Caco-2 (cell line): ENCODE measurements around the gene ACYP2. TPM values are rescaled to one million over a fixed set of nuclear protein-coding genes. Genes with fewer than 3 reads are reported as not detected.

Source experiments
- BruUV-seq: library from RNA; stranded (reverse); fragments of 400-500 nt; replicated peaks from 2 replicates; lab custom pipeline; 2021; lab: Mats Ljungman, UMichigan
- CTCF ChIA-PET: fragments of 300-600 bp; sonication (Branson Sonifier 250); formaldehyde crosslinking; loops from one replicate; lab custom pipeline; 2022; ENCODE audit warnings: antibody characterized with exemption; lab: Charles Lee
- POLR2A ChIA-PET: fragments of 300-600 bp; sonication (Branson Sonifier 250); formaldehyde crosslinking; loops from one replicate; lab custom pipeline; 2022; ENCODE audit warnings: antibody characterized with exemption; lab: Charles Lee
- DNase-seq, 2 experiments: peaks; one replicate each; pipeline versions ENCODE4 v3.0.0 to v3.0.0-alpha.2; 2020 to 2022
- H3K27me3 ChIP-seq: replicated peaks from 2 replicates; pipeline ENCODE4 v1.6.0; 2011; ENCODE audit warnings: low read length; ENCODE audit not compliant: control insufficient read depth, insufficient read depth
- H3K36me3 ChIP-seq: 2 replicates; pipeline ENCODE4 v1.5.1; 2011; ENCODE audit warnings: low read length; ENCODE audit not compliant: control insufficient read depth, insufficient read depth
- H3K4me1 ChIP-seq: fragments of 250-450 bp; sonication (Bioruptor Pico); 2 replicates; pipeline ENCODE4 v1.5.1; 2020; ENCODE audit warnings: mild to moderate bottlenecking
- H3K4me3 ChIP-seq: 2 replicates; pipeline ENCODE4 v1.5.1; 2011; ENCODE audit warnings: low read depth, mild to moderate bottlenecking, control low read depth, low read length
- H3K9me3 ChIP-seq: fragments of 250-450 bp; sonication (Bioruptor Pico); 2 replicates; pipeline ENCODE4 v1.5.1; 2020; ENCODE audit warnings: mild to moderate bottlenecking, moderate library complexity
- H3K27ac Mint-ChIP-seq: one replicate; pipeline ENCODE4 v1.8.0; 2022; ENCODE audit warnings: mixed read lengths; ENCODE audit not compliant: unreplicated experiment
- H3K27me3 Mint-ChIP-seq: one replicate; pipeline ENCODE4 v1.8.0; 2022; ENCODE audit warnings: mixed read lengths; ENCODE audit not compliant: insufficient read depth, unreplicated experiment
- H3K36me3 Mint-ChIP-seq: one replicate; pipeline ENCODE4 v1.8.0; 2022; ENCODE audit warnings: mild to moderate bottlenecking, mixed read lengths; ENCODE audit not compliant: insufficient read depth, unreplicated experiment
- H3K4me1 Mint-ChIP-seq: one replicate; pipeline ENCODE4 v1.8.0; 2022; ENCODE audit warnings: low read depth, mixed read lengths; ENCODE audit not compliant: unreplicated experiment
- H3K4me3 Mint-ChIP-seq: one replicate; pipeline ENCODE4 v1.8.0; 2022; ENCODE audit warnings: mild to moderate bottlenecking, moderate library complexity, mixed read lengths; ENCODE audit not compliant: unreplicated experiment
- H3K9me3 Mint-ChIP-seq: one replicate; pipeline ENCODE4 v1.8.0; 2022; ENCODE audit warnings: mixed read lengths; ENCODE audit not compliant: unreplicated experiment
- intact Hi-C: fragments of 100-400 bp; cut with micrococcal nuclease; formaldehyde crosslinking; loops from one replicate; pipeline ENCODE4 v1.10.0; 2022; ENCODE audit not compliant: unreplicated experiment
- total RNA-seq: library from RNA; stranded (reverse); gene quantifications from 2 replicates; pipeline ENCODE4 v1.2.3, GENCODE V29; 2022
- TF ChIP-seq, protein P1 (sequence below), 2 experiments: fragments of 200-600 bp in 1 of 2; IDR thresholded peaks; 1 replicate in 1 of 2; 2 replicates in 1 of 2; pipeline versions ENCODE4 v1.5.1 to v1.8.0; 2011 to 2022; ENCODE audit warnings: antibody characterized with exemption in 1 of 2, control low read depth in 1 of 2, inconsistent platforms in 1 of 2, low read depth in 1 of 2, low read length in 1 of 2, mild to moderate bottlenecking in 1 of 2, moderate library complexity in 1 of 2; ENCODE audit not compliant: insufficient read depth in 1 of 2, severe bottlenecking in 1 of 2, unreplicated experiment in 1 of 2

Gene ACYP2
- total RNA-seq, 1 experiment from 2014 or later = 4.1 TPM

DNA sequence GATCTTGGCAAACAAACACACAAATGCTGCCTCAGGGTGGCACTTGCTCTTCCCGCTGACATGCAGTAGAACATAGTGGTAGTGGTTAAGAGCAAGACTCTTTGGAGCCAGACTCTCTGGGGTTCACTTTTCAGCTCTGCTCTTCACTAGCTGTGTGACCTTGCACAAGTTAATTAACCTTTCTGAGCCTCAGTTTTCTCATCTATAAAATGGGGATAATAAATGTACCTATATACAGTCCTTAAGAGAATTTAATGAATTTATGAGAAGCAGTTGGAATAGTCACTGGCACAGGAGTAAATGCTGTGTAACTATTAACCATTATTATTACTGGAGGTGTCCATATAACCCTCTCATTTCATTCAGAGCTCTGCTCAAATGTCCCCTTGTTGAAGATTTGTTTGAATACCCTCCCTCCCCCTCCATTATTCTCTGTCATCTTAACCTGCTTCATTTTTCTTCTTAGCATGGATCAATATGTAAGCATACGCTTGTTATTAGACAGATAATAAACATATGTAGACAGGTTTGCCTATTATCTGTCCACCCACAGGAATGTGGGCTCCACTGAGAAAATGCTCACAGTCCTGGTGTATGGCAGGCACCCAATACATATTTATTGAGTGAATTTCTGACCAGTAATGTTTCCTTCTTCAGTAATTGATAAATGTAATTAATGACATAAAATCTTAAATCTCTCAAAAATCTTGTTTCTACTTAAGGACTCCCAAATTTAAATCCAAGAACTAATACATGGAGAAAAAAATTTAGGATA lies 76.1 kb downstream of the ACYP2 start:
- intact Hi-C loops = no loop called here
- BruUV-seq = no TSS peak
- CTCF ChIA-PET = no interaction called here

DNA sequence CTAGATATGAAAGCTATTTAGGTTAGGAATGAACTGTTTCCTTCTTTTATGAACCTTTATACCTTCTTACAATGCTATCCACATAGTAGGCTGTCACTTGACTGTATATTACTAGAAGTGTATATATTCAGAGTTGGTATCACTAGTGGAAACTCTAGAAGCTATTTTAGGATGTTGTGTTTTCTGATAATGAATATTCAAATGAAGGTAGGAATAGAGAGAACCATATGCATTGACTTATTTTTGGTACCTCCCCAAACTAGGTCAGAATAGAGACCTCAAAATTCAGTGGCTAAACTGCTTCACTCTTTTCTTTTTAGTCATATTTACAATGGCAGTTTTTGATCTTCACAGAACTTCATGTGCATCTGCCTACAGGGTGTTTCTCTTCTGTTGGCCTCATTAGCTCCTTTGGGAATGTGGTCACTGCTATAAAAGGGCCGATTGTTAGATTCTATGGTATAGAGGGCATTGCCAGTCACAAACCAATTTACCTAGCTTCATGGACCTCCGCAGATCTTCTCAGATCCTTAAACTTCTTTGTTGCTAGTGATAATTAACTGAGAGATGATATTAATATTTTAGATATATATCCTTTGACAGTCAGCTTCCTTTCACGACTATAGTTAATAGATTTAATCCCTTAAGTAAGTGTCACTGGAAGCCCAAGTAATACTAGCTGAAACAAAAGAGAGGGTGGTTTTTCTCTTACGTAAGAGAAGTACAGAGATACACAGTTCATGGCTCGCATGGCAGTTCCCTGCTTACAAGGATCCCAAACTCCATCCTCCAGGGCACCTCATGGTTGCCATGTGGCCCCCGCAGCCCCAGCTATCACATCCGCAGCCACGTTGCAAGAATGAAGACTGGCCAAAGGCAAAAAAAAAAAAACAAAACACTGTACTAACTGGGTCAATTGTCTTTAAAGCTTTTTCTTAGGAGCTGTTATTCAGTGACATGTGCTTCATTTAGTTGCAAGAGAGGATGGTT lies 79.6 kb downstream of the ACYP2 start:
- H3K27me3 ChIP-seq = no peaks in the 10 kb centered on the region
- H3K4me3 ChIP-seq = no peak overlapping the region
- no peak for DNase-seq
- Mint-ChIP-seq H3K9me3 (no peaks in the 10 kb centered on the region), H3K27ac (no peak overlapping the region), H3K36me3 (no peaks in the 10 kb centered on the region), H3K4me3 (no peak overlapping the region), H3K4me1 (no peaks in the 10 kb centered on the region), H3K27me3 (peaks cover 3% of the 10 kb centered on the region)
- H3K9me3 ChIP-seq = no peaks in the 10 kb centered on the region
- CTCF ChIA-PET = no interaction called here
- H3K36me3 ChIP-seq = no peaks in the 10 kb centered on the region
- TF ChIP-seq, protein P1, sequence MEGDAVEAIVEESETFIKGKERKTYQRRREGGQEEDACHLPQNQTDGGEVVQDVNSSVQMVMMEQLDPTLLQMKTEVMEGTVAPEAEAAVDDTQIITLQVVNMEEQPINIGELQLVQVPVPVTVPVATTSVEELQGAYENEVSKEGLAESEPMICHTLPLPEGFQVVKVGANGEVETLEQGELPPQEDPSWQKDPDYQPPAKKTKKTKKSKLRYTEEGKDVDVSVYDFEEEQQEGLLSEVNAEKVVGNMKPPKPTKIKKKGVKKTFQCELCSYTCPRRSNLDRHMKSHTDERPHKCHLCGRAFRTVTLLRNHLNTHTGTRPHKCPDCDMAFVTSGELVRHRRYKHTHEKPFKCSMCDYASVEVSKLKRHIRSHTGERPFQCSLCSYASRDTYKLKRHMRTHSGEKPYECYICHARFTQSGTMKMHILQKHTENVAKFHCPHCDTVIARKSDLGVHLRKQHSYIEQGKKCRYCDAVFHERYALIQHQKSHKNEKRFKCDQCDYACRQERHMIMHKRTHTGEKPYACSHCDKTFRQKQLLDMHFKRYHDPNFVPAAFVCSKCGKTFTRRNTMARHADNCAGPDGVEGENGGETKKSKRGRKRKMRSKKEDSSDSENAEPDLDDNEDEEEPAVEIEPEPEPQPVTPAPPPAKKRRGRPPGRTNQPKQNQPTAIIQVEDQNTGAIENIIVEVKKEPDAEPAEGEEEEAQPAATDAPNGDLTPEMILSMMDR (IDR thresholded peaks at IDR 0.05; ENCODE audit: insufficient read depth in 1 of 2, low read depth in 1 of 2, low read length in 1 of 2, severe bottlenecking in 1 of 2, unreplicated experiment in 1 of 2) = no peak
- intact Hi-C loops = no loop called here
- H3K4me1 ChIP-seq = no peaks in the 10 kb centered on the region
- POLR2A ChIA-PET = no interaction called here
- no TSS peak for BruUV-seq

More for the DNA sequence above, 76.1 kb downstream of the ACYP2 start:
- Mint-ChIP-seq H3K27ac (no peak overlapping the region), H3K9me3 (no peaks in the 10 kb centered on the region), H3K27me3 (peaks cover 3% of the 10 kb centered on the region), H3K4me1 (no peaks in the 10 kb centered on the region), H3K36me3 (no peaks in the 10 kb centered on the region), H3K4me3 (no peak overlapping the region)
- DNase-seq = no peak
- POLR2A ChIA-PET = no interaction called here
- Histone ChIP-seq H3K36me3 (no peaks in the 10 kb centered on the region), H3K27me3 (no peaks in the 10 kb centered on the region), H3K4me1 (no peaks in the 10 kb centered on the region), H3K9me3 (no peaks in the 10 kb centered on the region), H3K4me3 (no peak overlapping the region)
- TF ChIP-seq, protein P1 (IDR thresholded peaks at IDR 0.05; ENCODE audit: insufficient read depth in 1 of 2, low read depth in 1 of 2, low read length in 1 of 2, severe bottlenecking in 1 of 2, unreplicated experiment in 1 of 2) = no peak

DNA sequence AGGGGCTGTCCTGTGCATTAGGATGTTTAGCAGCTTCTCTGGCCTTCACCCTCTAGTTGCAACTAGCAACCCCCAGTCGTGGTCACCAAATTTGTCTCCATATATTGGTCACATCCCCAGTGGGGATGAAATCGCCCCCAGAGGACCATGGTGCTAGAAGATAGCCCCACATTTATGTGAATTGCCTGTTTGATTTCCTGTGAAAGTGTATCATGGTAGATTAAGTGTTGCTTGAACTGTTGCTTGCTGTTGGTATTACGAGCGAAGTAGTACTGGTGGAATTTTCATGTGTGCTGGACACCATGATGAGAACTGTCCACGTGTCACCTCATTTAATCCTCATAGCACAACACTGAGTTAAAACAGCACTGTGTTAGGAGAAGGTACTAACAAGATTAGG lies 81.2 kb downstream of the ACYP2 start:
- no peak overlapping the region for H3K4me3 ChIP-seq
- BruUV-seq = no TSS peak
- POLR2A ChIA-PET = no interaction called here
- no peaks in the 10 kb centered on the region for H3K4me1 Mint-ChIP-seq
- DNase-seq = no peak
- H3K9me3 ChIP-seq = no peaks in the 10 kb centered on the region
- TF ChIP-seq, protein P1 (IDR thresholded peaks at IDR 0.05; ENCODE audit: insufficient read depth in 1 of 2, low read depth in 1 of 2, low read length in 1 of 2, severe bottlenecking in 1 of 2, unreplicated experiment in 1 of 2) = no peak
- no peaks in the 10 kb centered on the region for H3K27me3 ChIP-seq
- H3K4me1 ChIP-seq = no peaks in the 10 kb centered on the region
- no peaks in the 10 kb centered on the region for H3K36me3 ChIP-seq
- no peaks in the 10 kb centered on the region for H3K27me3 Mint-ChIP-seq
- H3K9me3 Mint-ChIP-seq = no peaks in the 10 kb centered on the region
- H3K36me3 Mint-ChIP-seq = no peaks in the 10 kb centered on the region
- H3K27ac Mint-ChIP-seq = no peak overlapping the region
- no peak overlapping the region for H3K4me3 Mint-ChIP-seq
- intact Hi-C loops = no loop called here
- CTCF ChIA-PET = no interaction called here
